HG03095 (cell line): ENCODE data around the gene RHBDD3.

Experiments used
- ATAC-seq: cut with Tn5 transposase; IDR thresholded peaks from one replicate; pipeline ENCODE4 v1.9.1; 2021; ENCODE audit warnings: moderate library complexity; ENCODE audit not compliant: unreplicated experiment

RHBDD3 gene

DNA sequence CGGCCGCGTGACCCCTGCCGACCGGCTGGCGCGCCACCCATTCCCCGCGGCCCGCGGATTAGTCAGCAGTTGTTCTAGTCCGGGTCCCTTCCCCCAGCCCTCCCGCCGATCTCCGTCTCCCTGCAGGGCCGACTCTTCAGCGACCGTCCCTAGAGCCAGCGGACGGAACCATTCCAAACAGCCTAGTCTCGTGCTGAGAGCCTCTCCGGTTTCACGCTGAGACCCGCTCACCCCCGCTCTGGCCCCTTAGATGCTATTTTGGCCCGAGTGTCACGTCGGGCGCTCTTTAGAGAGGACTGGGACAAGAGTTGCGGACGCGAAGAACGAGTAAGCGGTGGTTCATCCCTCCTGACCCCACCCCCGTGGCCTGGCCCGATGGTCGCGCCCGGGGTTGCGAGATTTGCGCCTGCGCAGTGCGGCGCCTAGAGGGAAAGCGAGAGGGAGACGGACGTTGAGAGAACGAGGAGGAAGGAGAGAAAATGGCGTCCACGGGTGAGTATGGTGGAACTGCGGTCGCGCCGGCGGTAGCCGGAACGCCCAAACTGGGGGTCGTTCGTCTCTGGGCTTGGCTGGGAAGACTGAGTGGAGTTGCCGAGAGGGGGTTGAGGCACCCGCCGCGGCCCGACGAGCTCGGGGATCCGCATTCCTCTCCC lies at the start of gene RHBDD3, which contains the start of gene EWSR1:
Gene RHBDD3, minus strand, starts transcription at position 124 of the 653 bp plus-strand sequence. CDS start 2,355 bp downstream, outside the sequence.
Gene EWSR1, plus strand, starts transcription at position 411 of the 653 bp plus-strand sequence. Its CDS starts 69 bp downstream, at position 480.
- ATAC-seq, result peak; percentile 75

DNA sequence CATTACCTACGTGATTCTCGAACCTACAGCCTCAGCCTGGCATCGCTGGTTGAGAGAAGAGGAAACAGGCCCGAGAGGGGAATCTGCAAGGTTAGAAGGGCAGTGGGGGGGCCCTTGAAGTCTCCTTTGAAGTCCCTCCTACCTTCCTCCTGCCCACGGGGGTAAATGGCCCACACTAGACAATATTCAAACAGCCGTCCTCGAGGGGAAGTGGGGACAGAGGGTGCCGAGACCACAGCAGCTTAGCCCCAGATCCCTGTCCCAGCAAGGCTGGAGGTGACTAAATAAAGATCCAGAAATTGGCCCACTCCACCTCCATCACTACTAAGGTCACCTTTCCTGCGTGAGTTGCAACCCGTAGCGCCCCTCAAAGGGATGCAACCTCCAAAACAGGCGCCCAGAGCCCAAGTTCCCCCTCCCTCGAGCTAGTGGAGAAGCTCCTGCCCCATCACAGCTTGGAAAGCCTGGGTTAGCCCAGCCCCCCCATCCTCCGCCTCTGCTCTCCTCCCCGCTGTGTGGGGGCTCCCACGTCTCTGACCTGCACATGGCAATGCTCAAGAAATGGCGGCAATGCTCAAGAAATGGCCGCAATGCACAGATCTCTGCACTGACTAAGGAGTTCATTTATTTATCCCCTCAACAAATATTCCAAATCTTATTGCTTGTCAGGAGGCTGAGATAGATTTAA lies 48.5 kb upstream of the RHBDD3 start:
- ATAC-seq, result no peak

DNA sequence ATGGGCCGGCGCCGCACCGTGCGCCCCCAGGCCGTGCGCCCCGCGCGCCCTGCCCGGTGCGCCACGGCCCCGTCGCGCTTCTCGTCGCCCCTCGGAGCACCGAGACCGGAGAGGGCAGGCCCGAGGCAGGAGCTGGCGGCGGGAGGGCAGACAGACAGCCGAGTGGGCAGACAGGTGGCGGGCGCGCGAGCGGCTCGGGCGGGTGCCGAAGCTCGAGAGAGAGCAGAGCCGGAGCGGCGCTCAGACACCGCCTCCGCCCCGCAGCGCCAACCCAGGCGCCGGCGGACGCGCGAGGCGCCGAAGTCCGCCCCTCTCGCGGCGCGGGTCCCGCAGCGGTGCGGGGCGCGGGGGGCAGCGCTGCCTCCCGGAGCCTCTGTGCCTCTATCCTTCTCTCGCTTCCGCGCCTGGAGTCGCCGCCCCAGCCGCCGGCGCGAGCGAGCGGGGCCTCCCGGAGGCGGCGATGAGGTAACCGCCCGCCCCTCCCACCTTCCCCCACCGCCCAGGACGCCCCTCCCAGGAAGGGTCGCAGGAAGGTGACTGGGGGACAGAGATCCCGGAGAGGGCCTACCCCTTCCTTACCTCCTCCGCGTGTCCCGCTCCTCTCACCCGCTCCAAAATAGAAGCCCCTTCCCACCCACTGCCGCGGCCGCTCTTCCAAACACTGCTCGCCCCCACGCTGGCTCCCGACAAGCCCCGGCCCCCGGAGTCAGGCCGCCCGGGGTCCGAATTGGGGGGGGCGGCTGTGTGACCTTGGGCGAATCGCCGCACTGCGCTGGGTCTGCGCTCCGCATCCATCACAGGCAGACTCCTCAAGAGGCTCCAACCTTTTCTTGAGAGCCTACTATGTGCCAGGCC lies 47.7 kb upstream of the RHBDD3 start, which contains the start of gene RASL10A:
Gene RASL10A, minus strand, starts transcription at position 412 of the 855 bp plus-strand sequence. CDS start 451 bp downstream, outside the sequence.
- no peak for ATAC-seq

DNA sequence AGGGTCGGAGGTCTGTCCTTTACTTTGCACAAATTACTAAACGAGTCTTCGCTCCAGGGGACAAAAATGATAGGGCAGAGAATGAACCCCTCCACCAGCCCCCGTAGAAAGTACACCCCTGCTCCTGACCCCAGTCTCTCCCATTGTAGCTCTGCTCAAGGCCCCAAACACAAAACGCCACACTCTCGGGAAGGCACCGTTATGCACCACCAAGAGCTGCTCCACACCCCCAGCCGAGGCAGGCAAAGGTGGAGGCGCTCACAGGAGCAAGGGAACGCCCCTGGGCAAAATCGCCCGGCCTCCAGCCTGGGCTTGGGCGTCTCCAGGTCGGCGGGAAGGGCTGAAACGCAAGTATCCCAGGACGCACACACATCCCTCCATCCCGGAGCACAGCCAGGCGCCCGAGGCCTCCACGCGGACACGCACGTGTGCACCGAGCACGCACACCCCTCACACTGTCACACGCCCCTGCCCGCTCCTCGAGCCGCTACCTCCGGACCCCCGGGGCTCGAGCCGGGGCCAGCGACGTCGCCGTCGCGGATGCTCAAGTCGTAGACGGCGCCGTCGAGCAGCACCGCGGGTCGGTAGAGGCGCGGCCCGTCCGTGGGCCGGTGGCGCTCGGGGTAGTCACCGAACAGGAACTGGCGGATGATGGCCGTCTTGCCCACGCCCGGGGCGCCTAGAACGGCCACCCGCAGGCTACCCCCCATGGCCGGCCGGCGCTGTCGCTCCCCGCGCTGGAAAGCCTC lies 46.9 kb upstream of the RHBDD3 start:
- no peak for ATAC-seq

DNA sequence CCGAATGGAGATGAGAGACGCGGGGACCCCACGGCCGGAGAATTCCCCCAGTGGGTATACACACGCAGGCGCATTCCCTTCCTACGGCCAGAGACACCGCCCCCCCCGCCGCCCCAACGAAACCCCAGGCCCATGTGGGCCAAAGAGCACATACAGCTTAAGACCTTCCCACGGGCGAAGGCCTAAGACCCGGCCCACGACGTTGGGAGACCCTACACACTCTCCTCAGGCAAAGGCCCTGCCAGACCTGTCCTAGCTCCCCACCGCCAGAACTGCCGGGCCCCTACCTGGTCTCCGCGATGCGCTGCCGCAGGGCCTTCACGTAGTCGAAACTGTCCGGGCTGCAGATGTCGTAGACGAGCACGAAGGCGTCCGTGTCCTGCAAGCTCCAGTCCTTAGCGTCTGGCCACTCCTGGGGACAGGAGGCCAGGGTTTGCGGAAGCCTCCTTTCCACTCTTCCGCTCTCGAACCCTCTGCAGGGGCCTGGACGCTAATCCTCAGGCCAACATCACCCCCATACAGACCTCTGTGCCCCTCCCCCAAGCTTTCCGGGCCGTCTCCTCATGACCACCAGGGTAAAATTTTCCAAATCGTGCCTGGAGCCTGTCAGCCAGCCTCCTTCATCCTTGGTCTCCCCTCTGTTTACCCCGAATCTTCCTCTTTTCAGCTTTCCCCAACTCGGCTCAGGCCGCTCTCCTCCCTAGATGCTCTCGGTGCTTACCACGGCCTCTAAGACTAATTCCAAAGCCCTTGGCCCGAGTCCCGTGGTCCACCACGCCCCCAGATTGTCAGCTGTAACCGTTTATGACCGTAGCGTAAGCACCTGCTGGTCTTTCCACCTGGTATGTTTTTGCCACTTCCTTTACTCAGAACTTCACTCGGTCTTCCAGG lies 46.0 kb upstream of the RHBDD3 start:
- no peak for ATAC-seq

DNA sequence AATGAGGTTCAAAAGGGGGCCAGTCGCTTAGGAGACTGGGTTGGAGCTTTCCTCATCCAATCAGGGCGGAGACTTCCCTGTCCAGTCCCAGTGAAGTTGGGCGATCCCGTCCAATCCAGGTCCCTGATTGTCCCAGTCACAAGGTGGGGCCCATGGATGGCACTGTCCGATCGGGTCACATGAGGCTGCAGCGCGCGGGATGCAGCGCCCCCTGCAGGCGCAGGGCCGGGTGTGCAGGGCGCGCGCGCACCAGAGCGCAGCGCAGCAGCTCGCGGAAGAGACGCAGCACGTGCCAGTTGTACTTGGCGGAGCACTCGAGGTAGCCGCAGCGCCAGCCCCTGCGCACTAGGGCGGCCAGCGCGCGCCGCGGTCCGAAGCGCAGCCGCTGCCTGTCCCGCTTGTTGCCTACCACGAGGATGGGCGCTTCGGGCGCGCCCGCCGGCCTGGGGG lies 45.4 kb upstream of the RHBDD3 start:
- ATAC-seq, result no peak

DNA sequence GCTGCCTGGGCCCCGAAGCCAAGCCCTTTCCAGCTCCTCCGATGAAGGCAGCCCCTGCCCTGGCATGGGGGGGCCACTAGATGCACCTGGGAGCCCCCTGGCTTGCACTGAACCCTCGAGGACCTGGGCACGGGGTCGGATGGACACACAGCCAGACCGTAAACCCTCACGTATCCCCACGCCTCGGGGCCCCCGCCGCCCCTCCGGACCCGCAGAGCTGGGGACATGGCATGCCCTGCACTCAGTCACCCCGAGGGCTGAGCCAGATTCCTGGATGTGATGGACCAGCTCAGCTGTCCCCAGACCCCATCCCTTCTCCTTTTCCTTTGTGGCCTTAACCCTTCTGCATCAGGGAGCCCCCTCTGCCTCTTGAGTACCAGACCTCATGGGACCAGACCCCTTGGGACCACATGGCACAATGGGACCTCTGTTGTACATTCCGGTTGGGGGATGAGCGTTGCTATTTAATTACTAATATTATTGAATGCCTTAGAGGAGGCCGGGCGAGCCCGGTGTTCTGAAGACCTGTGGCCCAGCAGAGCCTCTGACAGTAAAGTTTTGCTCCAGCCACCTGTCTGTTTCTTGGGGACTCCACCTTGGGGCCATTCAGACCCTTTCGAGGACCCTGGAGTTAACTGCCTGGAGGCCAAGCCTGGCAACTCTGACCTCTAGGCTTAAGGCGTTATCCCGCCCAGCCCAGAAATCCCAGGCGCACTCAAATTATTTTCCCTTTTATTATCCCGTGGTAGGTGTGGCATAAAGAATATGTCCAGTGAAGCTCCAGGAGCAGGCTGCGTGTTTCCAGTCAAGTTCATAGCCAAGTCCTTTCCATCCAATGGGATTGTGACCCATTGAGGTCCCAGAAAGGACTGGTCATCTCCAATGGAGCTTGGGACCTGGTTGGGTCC lies 44.7 kb upstream of the RHBDD3 start:
- no peak for ATAC-seq

DNA sequence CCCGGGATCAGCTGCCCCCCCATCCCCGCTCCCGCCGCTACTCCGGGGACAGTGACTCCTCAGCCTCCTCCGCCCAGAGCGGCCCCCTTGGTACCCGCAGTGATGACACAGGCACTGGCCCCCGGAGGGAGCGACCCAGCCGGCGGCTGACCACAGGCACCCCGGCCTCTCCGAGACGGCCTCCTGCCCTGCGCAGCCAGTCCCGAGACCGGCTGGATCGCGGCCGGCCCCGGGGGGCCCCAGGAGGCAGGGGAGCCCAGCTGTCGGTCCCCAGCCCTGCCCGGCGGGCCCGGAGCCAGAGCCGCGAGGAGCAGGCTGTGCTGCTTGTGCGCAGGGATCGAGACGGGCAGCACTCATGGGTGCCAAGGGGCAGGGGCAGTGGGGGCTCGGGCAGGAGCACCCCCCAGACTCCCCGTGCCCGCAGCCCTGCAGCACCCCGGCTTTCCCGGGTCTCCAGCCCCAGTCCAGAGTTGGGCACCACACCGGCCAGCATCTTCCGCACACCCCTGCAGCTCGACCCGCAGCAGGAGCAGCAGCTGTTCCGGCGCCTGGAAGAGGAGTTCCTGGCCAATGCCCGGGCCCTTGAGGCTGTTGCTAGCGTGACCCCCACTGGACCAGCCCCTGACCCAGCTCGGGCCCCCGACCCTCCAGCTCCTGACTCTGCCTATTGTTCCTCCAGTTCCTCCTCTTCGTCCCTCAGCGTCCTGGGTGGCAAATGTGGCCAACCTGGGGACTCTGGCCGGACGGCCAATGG lies 43.9 kb upstream of the RHBDD3 start:
- ATAC-seq, result no peak

DNA sequence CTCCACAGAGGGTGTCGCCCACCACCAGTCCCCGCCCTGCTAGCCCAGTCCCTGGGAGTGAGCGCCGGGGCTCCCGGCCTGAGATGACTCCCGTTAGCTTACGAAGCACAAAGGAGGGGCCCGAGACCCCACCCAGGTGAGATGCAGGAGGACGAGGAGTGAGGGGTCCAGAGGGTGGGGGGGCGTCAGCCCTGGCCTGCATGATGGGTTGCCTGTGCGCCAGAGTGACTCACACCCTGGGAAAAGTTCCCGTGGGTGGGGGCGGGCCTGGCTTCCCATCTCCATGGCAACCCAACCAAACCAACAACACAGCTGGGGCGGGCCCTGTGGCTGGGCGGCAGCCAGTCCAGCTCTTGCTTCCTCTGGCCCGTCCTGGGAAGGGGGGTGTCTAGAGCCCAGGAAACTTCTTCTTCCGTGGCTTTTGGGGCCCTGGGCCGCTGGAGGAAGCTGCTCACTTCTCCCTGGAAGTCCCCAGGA lies 43.1 kb upstream of the RHBDD3 start:
- ATAC-seq, result no peak

DNA sequence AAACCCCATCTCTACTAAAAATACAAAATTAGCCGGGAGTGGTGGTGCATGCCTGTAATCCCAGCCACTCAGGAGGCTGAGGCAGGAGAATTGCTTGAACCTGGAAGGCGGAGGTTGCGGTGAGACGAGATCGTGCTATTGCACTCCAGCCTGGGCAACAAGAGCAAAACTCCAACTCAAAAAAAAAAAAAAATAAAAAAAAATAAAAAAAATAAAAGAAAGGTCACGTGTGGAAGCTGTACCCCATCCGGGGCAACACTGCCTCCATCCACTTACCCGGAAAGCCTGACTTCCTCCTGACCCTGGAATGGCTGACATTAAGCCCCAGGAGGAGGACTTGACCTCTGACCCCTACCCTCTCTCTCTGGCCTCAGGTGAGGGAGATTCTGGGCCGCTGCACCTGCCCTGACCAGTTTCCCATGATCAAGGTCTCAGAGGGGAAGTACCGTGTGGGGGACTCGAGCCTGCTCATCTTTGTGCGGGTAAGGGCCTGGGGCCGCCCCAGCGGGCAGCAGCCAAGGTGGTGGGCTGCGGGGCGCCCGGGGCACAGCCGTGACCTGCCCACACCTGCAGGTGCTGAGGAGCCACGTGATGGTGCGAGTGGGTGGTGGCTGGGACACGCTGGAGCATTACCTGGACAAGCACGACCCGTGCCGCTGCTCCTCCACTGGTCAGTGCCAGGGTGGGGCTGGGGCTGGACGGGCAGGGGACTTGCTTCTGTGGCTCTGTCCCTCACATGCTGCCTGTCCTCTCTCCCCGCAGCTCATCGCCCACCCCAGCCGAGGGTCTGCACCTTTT lies 42.5 kb upstream of the RHBDD3 start:
- no peak for ATAC-seq

DNA sequence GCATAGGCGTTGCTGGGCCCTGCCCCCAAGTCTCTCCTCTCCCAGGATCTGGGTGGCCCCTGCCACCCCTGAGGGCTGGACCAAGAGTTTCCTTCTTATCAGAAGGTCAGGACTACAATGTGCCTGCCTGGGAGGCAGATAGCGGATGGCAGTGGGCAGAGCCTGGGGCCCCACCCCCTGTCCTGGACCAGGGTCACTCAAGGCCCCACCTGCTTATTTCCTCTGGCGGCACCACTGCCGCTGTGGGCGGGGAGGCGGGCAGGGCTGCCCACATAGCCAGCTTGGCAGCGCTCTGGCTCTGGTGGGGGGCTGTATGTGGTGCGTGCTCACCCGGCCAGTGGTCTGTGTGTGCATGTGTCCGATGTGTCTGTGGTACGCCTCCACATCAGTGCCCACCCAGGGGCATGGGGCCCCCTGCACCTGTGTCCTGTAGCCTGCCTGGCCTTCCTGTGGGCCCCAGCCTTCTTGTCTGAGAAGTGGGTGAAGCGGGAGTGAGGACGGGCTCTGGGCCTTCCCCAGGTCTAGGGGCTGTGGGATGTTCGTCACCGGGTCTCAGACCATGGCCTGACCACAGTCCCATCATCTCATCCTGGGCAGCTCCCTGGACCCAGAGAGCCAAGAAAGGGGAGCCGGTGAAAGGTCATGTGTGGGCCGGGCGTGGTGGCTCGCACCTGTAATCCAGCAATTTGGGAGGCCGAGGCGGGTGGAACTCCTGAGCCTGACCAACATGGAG lies 41.7 kb upstream of the RHBDD3 start:
- no peak for ATAC-seq

DNA sequence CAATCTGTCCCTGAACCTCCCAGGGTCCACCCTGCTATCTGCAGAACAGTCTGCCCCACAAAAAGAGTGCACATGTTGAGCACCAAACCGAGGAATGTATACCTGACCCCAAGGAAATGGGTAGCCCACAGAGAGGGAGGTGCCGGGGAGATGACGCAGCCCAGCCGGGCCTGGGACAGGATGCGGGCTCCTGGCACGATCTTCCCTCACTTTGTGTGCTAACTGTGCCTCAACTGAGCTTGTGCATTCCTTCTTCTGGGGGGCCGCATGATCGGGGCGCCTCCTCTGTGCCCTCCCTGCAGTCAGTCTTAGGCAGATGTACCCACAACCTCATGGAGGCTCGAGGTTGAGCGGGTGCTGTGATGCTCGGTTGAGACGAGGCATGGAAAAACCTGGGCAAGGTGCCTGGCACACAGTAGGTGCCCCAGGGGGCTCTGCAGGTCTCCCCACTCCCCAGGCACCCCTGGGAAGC lies 41.0 kb upstream of the RHBDD3 start:
- ATAC-seq, result no peak

DNA sequence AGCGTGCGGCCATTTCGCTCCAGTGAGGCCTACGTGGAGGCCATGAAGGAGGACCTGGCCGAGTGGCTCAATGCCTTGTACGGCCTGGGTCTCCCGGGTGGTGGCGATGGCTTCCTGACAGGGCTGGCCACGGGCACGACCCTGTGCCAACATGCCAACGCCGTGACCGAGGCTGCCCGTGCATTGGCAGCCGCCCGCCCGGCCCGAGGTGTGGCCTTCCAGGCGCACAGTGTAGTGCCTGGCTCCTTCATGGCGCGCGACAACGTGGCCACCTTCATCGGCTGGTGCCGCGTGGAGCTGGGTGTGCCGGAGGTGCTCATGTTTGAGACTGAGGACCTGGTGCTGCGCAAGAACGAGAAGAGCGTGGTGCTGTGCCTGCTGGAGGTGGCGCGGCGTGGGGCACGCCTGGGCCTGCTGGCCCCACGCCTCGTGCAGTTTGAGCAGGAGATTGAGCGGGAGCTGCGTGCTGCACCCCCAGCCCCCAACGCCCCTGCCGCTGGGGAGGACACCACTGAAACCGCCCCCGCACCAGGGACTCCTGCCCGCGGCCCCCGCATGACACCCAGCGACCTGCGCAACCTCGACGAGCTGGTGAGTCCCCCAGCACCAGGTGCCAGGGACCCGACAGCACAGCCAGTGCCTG lies 40.5 kb upstream of the RHBDD3 start:
- ATAC-seq, result no peak

DNA sequence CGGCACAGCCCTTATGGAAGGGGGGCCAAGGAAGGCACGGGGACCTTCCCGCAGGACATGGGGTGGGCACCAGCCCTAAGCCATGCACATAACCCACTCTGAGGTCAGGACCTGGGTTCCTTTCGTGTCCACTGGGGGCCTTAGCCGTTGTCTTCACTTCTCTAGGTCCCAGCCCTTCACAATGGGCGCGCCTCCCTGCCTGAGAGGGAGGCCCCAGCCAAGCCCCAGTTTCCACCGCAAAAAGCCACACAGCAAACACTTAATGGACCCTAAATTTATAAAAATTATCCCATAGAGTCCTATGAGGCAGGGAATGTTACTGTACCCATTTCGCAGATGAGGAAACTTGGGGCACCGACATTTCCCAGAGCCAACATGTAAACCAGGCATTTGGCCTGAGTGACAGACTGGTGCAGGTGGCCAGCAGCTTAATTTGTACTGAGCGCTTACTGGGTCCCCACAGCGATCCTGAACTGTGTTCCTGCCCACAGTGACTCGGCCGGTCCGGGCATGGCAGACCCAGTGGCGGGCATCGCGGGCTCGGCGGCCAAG lies 39.9 kb upstream of the RHBDD3 start:
- ATAC-seq, result no peak

DNA sequence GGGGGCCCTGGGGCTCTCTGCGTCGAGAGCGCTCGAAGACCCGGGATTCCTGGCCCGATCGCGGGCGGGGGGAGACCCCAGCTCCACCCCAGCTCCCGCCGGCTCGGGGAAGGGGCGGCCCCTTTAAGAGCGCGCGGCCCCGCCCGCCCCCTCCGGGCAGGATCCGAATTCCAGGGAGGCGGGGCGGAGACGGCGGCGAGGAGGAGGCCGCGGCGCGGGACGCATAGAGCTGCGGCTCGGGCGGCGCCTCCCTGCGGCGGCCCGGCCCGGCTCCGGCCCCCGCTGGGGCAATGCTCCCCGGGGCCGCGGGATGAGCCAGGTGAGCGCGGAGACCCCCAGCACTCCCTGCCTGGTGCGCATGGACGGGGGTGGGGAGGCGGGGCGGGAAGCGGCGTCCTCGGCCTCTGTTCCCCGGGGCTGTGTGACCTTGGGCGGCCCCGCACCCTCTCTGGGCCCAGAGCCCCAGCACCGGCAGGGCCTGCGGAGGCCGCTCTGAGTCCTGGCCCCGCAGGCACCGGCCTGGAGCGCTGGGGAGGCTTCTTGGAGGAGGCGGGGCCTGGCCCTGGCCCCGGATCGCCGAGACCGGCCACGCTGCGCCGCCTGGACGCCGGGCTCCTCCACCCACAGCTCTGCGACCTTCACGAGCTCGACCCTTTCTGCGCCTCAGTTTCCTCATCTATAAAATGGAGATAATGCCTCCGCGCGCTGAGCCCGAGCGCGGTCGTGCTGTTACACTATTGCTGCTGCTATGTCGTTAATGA lies 39.2 kb upstream of the RHBDD3 start:
- no peak for ATAC-seq
